ENCODE results near the gene TBC1D9.
"Not testable (repeated sequence)": the region's sequence is repeated elsewhere in the genome, so short reads cannot be mapped to it uniquely, and the experiment has no call there.

The TBC1D9 gene

GRCh38 chr4:140754918-140755773 lies 1.0 kb downstream of the TBC1D9 start:
- DNase-seq (ENCODE audit: extremely low read depth in 1 of 2, low read depth in 1 of 2): no peak

- DNase-seq (ENCODE audit: extremely low read depth in 1 of 2, low read depth in 1 of 2): no peak
Measured at GRCh38 chr4:140753329-140753728, 2.9 kb downstream of the TBC1D9 start.

GRCh38 chr4:140752291-140753068 lies 3.7 kb downstream of the TBC1D9 start:
- no peak for DNase-seq (ENCODE audit: extremely low read depth in 1 of 2, low read depth in 1 of 2)

- DNase-seq (ENCODE audit: extremely low read depth in 1 of 2, low read depth in 1 of 2): no peak
Measured at GRCh38 chr4:140750470-140750869, 5.7 kb downstream of the TBC1D9 start.

- no peak for DNase-seq (ENCODE audit: extremely low read depth in 1 of 2, low read depth in 1 of 2)
Measured at GRCh38 chr4:140748171-140748570, 8.0 kb downstream of the TBC1D9 start.

GRCh38 chr4:140746546-140746945 lies 9.6 kb downstream of the TBC1D9 start:
- not testable (repeated sequence) for DNase-seq (ENCODE audit: extremely low read depth in 1 of 2, low read depth in 1 of 2)

GRCh38 chr4:140744421-140744820 lies 11.8 kb downstream of the TBC1D9 start:
- DNase-seq (ENCODE audit: extremely low read depth in 1 of 2, low read depth in 1 of 2): no peak

- no peak for DNase-seq (ENCODE audit: extremely low read depth in 1 of 2, low read depth in 1 of 2)
Measured at GRCh38 chr4:140743194-140743931, 12.8 kb downstream of the TBC1D9 start.

- DNase-seq (ENCODE audit: extremely low read depth in 1 of 2, low read depth in 1 of 2): no peak
Measured at GRCh38 chr4:140742838-140743193, 13.4 kb downstream of the TBC1D9 start.

GRCh38 chr4:140740906-140741670 lies 15.1 kb downstream of the TBC1D9 start:
- DNase-seq (ENCODE audit: extremely low read depth in 1 of 2, low read depth in 1 of 2): no peak

- no peak for DNase-seq (ENCODE audit: extremely low read depth in 1 of 2, low read depth in 1 of 2)
Measured at GRCh38 chr4:140740422-140740821, 15.8 kb downstream of the TBC1D9 start.

- no peak for DNase-seq (ENCODE audit: extremely low read depth in 1 of 2, low read depth in 1 of 2)
Measured at GRCh38 chr4:140739971-140740370, 16.2 kb downstream of the TBC1D9 start.

- DNase-seq (ENCODE audit: extremely low read depth in 1 of 2, low read depth in 1 of 2): no peak
Measured at GRCh38 chr4:140738139-140738538, 18.0 kb downstream of the TBC1D9 start.

GRCh38 chr4:140736669-140737343 lies 19.4 kb downstream of the TBC1D9 start:
- no peak for DNase-seq (ENCODE audit: extremely low read depth in 1 of 2, low read depth in 1 of 2)

- DNase-seq (ENCODE audit: extremely low read depth in 1 of 2, low read depth in 1 of 2): no peak
Measured at GRCh38 chr4:140735779-140736391, 20.3 kb downstream of the TBC1D9 start.

- DNase-seq (ENCODE audit: extremely low read depth in 1 of 2, low read depth in 1 of 2): no peak
Measured at GRCh38 chr4:140735317-140735716, 20.9 kb downstream of the TBC1D9 start.

- DNase-seq (ENCODE audit: extremely low read depth in 1 of 2, low read depth in 1 of 2): no peak
Measured at GRCh38 chr4:140732780-140733179, 23.4 kb downstream of the TBC1D9 start.

- DNase-seq (ENCODE audit: extremely low read depth in 1 of 2, low read depth in 1 of 2): no peak
Measured at GRCh38 chr4:140729344-140730049, 26.7 kb downstream of the TBC1D9 start.
